ENCODE data around the gene RSAD2.

Gene RSAD2

GRCh38 chr2:6945087-6945813 lies 67.7 kb downstream of the RSAD2 start:
- no peak for DNase-seq (ENCODE audit: low read depth)

- no peak for DNase-seq (ENCODE audit: low read depth)
Measured at GRCh38 chr2:6945821-6946220, 68.2 kb downstream of the RSAD2 start.

GRCh38 chr2:6946722-6947121 lies 69.1 kb downstream of the RSAD2 start:
- no peak for DNase-seq (ENCODE audit: low read depth)

Data from activated T-helper 1 cell treated with Interleukin-2 at 50 U/mL for 16 hours (primary cell).